Suprapubic skin (tissue), 4 donors: ENCODE data around the gene WWP2.

Source experiments
- POLR2A ChIP-seq, 2 donors: fragments of 450-650 bp; IDR thresholded peaks; one replicate each; pipeline ENCODE4 v1.6.1; 2017; ENCODE audit warnings: antibody characterized with exemption in 2 of 2, mild to moderate bottlenecking in 2 of 2, moderate library complexity in 2 of 2
- POLR2AphosphoS5 ChIP-seq, 3 donors: sonication (generic); formaldehyde crosslinking; IDR thresholded peaks; one replicate each; pipeline ENCODE4 v1.6.1; 2017; ENCODE audit warnings: antibody characterized with exemption in 3 of 3
- TF ChIP-seq, protein P1 (sequence below), 2 donors: fragments of 200-600 bp in 1 of 2; fragments of 450-650 bp in 1 of 2; sonication (generic) in 1 of 2; IDR thresholded peaks; one replicate each; pipeline ENCODE4 v1.5.1; 2016 to 2019; ENCODE audit warnings: antibody characterized with exemption in 2 of 2, mild to moderate bottlenecking in 1 of 2, moderate library complexity in 1 of 2

DNA sequence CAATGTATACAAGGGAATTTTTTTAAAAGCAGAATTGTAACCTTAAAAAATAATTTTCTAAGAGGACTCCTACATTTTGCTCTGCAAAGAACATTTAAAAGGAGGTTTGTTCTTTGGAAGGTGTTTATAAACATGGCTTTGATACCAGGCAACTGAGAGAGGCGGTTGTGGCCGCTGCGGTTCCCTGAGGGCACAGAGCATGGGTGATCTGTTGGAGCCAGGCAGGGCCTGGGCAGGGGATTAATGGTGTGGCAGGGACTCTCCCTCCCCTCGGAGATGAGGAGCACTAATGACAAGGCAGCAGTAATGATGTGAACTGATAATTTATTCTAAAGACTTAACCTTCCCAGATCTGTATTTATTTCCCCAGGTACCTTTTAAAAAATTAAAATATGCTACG, 65.4 kb downstream of the WWP2 start:
- TF ChIP-seq POLR2AphosphoS5 (IDR thresholded peaks at IDR 0.05) (no peak), POLR2A (IDR thresholded peaks at IDR 0.05) (no peak)
- TF ChIP-seq, protein P1, sequence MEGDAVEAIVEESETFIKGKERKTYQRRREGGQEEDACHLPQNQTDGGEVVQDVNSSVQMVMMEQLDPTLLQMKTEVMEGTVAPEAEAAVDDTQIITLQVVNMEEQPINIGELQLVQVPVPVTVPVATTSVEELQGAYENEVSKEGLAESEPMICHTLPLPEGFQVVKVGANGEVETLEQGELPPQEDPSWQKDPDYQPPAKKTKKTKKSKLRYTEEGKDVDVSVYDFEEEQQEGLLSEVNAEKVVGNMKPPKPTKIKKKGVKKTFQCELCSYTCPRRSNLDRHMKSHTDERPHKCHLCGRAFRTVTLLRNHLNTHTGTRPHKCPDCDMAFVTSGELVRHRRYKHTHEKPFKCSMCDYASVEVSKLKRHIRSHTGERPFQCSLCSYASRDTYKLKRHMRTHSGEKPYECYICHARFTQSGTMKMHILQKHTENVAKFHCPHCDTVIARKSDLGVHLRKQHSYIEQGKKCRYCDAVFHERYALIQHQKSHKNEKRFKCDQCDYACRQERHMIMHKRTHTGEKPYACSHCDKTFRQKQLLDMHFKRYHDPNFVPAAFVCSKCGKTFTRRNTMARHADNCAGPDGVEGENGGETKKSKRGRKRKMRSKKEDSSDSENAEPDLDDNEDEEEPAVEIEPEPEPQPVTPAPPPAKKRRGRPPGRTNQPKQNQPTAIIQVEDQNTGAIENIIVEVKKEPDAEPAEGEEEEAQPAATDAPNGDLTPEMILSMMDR (IDR thresholded peaks at IDR 0.05) = no peak
